OCI-LY3 (cell line): ENCODE data around the gene BATF2.

Source experiments
- EZH2phosphoT487 ChIP-seq: fragments of 200-600 bp; shearing (Covaris generic); IDR thresholded peaks from 2 replicates; pipeline ENCODE4 v1.6.1; 2018; ENCODE audit warnings: antibody characterized with exemption, mixed run types, low read depth
- TF ChIP-seq, protein P1 (sequence below): fragments of 200-600, 300-600 bp; sonication (generic); IDR thresholded peaks from 2 replicates; pipeline ENCODE4 v1.5.1; 2014; ENCODE audit warnings: antibody characterized with exemption, low read length, low read depth

DNA sequence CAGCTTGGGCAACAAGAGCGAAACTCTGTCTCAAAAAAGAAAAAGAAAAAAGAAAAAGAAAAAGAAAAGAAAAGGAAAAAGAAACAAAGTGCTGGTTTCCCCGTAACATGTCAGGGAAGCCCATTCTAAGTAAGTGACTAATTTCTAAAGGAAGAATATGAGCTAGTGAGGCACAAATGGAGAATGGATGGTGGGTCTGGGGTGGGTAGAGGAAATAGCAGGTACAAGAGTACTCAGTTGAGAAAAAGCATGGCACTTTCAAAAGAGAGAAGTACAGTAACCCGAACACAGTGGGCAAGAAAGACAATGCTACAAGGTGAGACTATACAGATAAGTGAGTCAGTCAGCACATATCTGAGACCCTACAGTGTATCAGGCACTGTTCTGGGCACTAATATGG is 29.4 kb downstream of the BATF2 start:
- TF ChIP-seq, protein P1, sequence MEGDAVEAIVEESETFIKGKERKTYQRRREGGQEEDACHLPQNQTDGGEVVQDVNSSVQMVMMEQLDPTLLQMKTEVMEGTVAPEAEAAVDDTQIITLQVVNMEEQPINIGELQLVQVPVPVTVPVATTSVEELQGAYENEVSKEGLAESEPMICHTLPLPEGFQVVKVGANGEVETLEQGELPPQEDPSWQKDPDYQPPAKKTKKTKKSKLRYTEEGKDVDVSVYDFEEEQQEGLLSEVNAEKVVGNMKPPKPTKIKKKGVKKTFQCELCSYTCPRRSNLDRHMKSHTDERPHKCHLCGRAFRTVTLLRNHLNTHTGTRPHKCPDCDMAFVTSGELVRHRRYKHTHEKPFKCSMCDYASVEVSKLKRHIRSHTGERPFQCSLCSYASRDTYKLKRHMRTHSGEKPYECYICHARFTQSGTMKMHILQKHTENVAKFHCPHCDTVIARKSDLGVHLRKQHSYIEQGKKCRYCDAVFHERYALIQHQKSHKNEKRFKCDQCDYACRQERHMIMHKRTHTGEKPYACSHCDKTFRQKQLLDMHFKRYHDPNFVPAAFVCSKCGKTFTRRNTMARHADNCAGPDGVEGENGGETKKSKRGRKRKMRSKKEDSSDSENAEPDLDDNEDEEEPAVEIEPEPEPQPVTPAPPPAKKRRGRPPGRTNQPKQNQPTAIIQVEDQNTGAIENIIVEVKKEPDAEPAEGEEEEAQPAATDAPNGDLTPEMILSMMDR: no peak
- no peak for TF ChIP-seq EZH2phosphoT487
